Measurements from ENCODE around the gene ZNF414. TPM values are rescaled to one million over a fixed set of nuclear protein-coding genes. Genes with fewer than 3 reads are reported as not detected.

Gene ZNF414
- total RNA-seq, 4 donors from 2014 or later = 9.1 to 44.3 (median 34.4) TPM

- Histone ChIP-seq H3K27ac (no peak overlapping the region), H3K27me3 (no peaks in the 10 kb centered on the region), H3K36me3 (peaks cover 78 to 89% of the 10 kb centered on the region in 2 donors), H3K4me3 (replicated peaks in 1 of 3) (no peak overlapping the region), H3K9me3 (no peaks in the 10 kb centered on the region), H3K4me1 (no peaks in the 10 kb centered on the region)
- DNase-seq = no peak
- intact Hi-C loops (cut with DNase I) = no loop called here
- TF ChIP-seq, protein P1, sequence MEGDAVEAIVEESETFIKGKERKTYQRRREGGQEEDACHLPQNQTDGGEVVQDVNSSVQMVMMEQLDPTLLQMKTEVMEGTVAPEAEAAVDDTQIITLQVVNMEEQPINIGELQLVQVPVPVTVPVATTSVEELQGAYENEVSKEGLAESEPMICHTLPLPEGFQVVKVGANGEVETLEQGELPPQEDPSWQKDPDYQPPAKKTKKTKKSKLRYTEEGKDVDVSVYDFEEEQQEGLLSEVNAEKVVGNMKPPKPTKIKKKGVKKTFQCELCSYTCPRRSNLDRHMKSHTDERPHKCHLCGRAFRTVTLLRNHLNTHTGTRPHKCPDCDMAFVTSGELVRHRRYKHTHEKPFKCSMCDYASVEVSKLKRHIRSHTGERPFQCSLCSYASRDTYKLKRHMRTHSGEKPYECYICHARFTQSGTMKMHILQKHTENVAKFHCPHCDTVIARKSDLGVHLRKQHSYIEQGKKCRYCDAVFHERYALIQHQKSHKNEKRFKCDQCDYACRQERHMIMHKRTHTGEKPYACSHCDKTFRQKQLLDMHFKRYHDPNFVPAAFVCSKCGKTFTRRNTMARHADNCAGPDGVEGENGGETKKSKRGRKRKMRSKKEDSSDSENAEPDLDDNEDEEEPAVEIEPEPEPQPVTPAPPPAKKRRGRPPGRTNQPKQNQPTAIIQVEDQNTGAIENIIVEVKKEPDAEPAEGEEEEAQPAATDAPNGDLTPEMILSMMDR (IDR thresholded peaks at IDR 0.05) = no peak
- no peak for TF ChIP-seq POLR2A (IDR thresholded peaks at IDR 0.05)
- WGBS, 2 donors = 91 to 92% methylated on average over 3 of the region's 3 CpGs
These were observed 45.8 kb downstream of the ZNF414 start for GRCh38 chr19:8468124-8468523.

GRCh38 chr19:8466018-8466417 lies 47.9 kb downstream of the ZNF414 start:
- DNase-seq = no peak
- intact Hi-C loops (cut with DNase I) = no loop called here
- Histone ChIP-seq H3K9me3 (no peaks in the 10 kb centered on the region), H3K4me1 (peaks cover 4 to 5% of the 10 kb centered on the region in 2 donors), H3K27ac (no peak overlapping the region), H3K36me3 (peaks cover 66 to 73% of the 10 kb centered on the region in 2 donors), H3K27me3 (no peaks in the 10 kb centered on the region), H3K4me3 (replicated peaks in 1 of 3) (no peak overlapping the region)
- no peak for TF ChIP-seq POLR2A (IDR thresholded peaks at IDR 0.05)
- WGBS, 2 donors = 94 to 95% methylated on average over 4 of the region's 4 CpGs

DNA sequence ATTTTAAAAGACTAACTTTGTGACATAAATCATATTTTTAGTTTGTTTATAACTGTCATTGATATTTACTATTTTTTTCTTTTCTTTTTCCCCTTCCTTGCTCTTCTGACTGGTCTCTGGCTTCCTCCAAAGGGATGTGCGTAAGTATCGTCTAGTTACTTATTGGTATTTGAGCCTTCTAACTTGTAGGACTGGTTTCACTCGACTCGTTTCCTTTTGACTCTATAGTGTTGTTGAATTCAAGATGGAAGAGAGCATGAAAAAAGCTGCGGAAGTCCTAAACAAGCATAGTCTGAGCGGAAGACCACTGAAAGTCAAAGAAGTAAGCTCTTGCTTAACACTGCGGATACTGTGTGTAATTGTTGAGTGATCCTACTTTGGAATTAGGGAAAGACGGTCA lies 50.6 kb downstream of the ZNF414 start:
- DNase-seq = no peak
- Histone ChIP-seq H3K9me3 (no peaks in the 10 kb centered on the region), H3K36me3 (peaks cover 41 to 46% of the 10 kb centered on the region in 2 donors), H3K4me3 (replicated peaks in 1 of 3) (no peak overlapping the region), H3K27me3 (no peaks in the 10 kb centered on the region), H3K4me1 (peaks cover 31 to 32% of the 10 kb centered on the region in 2 donors), H3K27ac (no peak overlapping the region)
- TF ChIP-seq POLR2A (IDR thresholded peaks at IDR 0.05) = no peak
- TF ChIP-seq, protein P1 (IDR thresholded peaks at IDR 0.05) = no peak
- intact Hi-C loops (cut with DNase I) = no loop called here
- WGBS, 2 donors = 79 to 89% methylated on average over 8 of the region's 8 CpGs

DNA sequence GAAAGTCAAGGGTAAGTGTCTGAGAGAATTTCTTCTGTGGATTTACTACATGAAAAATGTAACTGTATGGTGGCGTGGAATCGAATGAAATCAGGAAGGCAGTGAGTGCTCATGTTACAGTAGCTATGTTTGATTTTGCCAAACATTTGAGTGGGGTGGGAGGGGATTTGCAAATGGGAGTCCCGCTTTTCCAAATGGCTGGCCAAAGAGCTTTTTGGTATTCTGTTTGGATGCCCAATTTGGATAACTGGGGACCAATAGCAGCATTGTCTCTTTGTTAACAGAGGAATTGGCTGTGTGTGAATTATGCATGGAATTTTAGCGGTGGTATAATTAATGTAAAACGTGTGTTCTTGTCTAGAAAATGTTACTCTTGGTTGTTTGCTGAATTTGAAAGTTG lies 51.4 kb downstream of the ZNF414 start:
- no peaks in the 10 kb centered on the region for H3K9me3 ChIP-seq
- peaks cover 39 to 40% of the 10 kb centered on the region in 2 donors for H3K4me1 ChIP-seq
- DNase-seq = no peak
- intact Hi-C loops (cut with DNase I) = no loop called here
- H3K36me3 ChIP-seq = peaks cover 38 to 40% of the 10 kb centered on the region in 2 donors
- no peak for TF ChIP-seq POLR2A (IDR thresholded peaks at IDR 0.05)
- TF ChIP-seq, protein P1 (IDR thresholded peaks at IDR 0.05) = no peak
- no peak overlapping the region for H3K27ac ChIP-seq
- no peaks in the 10 kb centered on the region for H3K27me3 ChIP-seq
- no peak overlapping the region for H3K4me3 ChIP-seq (replicated peaks in 1 of 3)
- WGBS, 2 donors = 80 to 86% methylated on average over 5 of the region's 5 CpGs

GRCh38 chr19:8461891-8462290 lies 52.1 kb downstream of the ZNF414 start:
- peaks cover 31 to 33% of the 10 kb centered on the region in 2 donors for H3K36me3 ChIP-seq
- H3K4me1 ChIP-seq = peaks cover 46% of the 10 kb centered on the region in 2 donors
- no peak for DNase-seq
- H3K27me3 ChIP-seq = no peaks in the 10 kb centered on the region
- no peak overlapping the region for H3K27ac ChIP-seq
- WGBS, 2 donors = 82 to 84% methylated on average over 14 of the region's 14 CpGs
- intact Hi-C loops (cut with DNase I) = no loop called here
- H3K4me3 ChIP-seq (replicated peaks in 1 of 3) = no peak overlapping the region
- no peaks in the 10 kb centered on the region for H3K9me3 ChIP-seq
- TF ChIP-seq POLR2A (IDR thresholded peaks at IDR 0.05) = no peak
- TF ChIP-seq, protein P1 (IDR thresholded peaks at IDR 0.05) = no peak

DNA sequence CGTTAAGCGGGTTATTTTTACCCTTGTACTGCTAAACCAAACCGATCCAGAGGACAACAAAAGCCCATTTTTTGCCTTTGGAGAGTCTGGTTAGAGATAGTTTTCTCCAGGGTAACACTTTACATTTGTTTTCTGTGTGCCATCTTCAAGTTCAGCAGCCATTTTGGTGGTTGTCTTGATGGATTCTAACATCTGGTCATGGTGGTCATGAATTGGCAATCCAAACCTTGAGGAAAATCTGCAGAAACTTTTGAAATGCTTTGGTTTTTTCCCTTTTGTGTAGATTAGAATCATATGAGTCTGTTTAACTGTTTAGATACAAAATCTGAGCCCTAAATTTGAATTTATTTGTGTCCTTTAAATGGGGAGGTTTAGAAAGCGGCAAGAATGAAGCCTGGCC lies 52.6 kb downstream of the ZNF414 start:
- peaks cover 27 to 28% of the 10 kb centered on the region in 2 donors for H3K36me3 ChIP-seq

More for the DNA sequence above, 52.6 kb downstream of the ZNF414 start:
- intact Hi-C loops (cut with DNase I) = no loop called here
- no peak for DNase-seq
- no peak overlapping the region for H3K4me3 ChIP-seq (replicated peaks in 1 of 3)
- no peaks in the 10 kb centered on the region for H3K27me3 ChIP-seq
- TF ChIP-seq, protein P1 (IDR thresholded peaks at IDR 0.05) = no peak
- no peak for TF ChIP-seq POLR2A (IDR thresholded peaks at IDR 0.05)
- H3K4me1 ChIP-seq = peaks cover 48 to 51% of the 10 kb centered on the region in 2 donors
- no peaks in the 10 kb centered on the region for H3K9me3 ChIP-seq
- 85 to 93% methylated on average over 4 of the region's 4 CpGs for WGBS, 2 donors
- H3K27ac ChIP-seq = no peak overlapping the region
